Uterus (tissue), 2 donors: Measurements from ENCODE around the gene RPAP2.

Experiments
- POLR2A ChIP-seq, 2 donors: fragments of 450-650 bp; IDR thresholded peaks; one replicate each; pipeline ENCODE4 v1.6.1; 2016; ENCODE audit warnings: antibody characterized with exemption in 2 of 2, mild to moderate bottlenecking in 1 of 2, moderate library complexity in 1 of 2
- TF ChIP-seq, protein P1 (sequence below), 4 experiments: fragments of 200-600 bp in 2 of 4; fragments of 450-650 bp in 2 of 4; sonication (generic) in 2 of 4; IDR thresholded peaks; one replicate each; pipeline ENCODE4 v1.5.1; 2016 to 2019; ENCODE audit warnings: antibody characterized with exemption in 4 of 4, mild to moderate bottlenecking in 2 of 4, moderate library complexity in 1 of 4

DNA sequence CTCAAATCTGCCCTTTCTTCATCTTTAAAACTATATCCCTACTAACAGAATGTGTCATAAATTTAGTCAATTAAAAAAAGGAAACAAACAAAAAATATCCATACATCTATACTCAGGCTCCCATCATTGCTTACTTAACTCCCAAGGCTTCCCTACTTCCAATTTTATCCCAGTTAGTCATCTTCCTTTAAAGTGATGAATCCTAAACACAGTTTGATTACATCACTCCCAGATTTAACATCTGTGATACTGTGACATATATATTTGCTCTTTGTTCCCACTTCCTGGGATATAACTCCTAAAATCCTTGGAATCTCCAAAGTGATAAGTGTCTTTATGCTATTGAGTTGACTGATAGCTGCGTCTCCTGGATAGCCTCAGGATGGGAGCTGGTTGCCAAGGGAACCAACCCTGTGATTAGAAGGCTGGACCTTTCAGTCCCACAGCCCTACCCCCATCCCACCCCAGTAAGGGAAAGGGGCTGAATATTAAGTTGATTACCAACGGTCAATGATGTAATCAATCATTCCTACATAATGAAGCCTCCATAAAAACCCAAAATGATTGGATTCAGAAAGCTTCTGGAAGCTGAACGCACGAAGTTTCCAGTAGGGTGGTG, 21.6 kb upstream of the RPAP2 start:
- TF ChIP-seq, protein P1, sequence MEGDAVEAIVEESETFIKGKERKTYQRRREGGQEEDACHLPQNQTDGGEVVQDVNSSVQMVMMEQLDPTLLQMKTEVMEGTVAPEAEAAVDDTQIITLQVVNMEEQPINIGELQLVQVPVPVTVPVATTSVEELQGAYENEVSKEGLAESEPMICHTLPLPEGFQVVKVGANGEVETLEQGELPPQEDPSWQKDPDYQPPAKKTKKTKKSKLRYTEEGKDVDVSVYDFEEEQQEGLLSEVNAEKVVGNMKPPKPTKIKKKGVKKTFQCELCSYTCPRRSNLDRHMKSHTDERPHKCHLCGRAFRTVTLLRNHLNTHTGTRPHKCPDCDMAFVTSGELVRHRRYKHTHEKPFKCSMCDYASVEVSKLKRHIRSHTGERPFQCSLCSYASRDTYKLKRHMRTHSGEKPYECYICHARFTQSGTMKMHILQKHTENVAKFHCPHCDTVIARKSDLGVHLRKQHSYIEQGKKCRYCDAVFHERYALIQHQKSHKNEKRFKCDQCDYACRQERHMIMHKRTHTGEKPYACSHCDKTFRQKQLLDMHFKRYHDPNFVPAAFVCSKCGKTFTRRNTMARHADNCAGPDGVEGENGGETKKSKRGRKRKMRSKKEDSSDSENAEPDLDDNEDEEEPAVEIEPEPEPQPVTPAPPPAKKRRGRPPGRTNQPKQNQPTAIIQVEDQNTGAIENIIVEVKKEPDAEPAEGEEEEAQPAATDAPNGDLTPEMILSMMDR (IDR thresholded peaks at IDR 0.05), result no peak
- no peak for TF ChIP-seq POLR2A (IDR thresholded peaks at IDR 0.05)
